Measurements from ENCODE around the gene LRPAP1.

LRPAP1 gene

GRCh38 chr4:3483471-3483921 is 48.7 kb downstream of the LRPAP1 start:
- no peak for DNase-seq

GRCh38 chr4:3482707-3483106 is 49.5 kb downstream of the LRPAP1 start:
- DNase-seq: no peak

- no peak for DNase-seq
Observed at GRCh38 chr4:3481783-3482393, 50.3 kb downstream of the LRPAP1 start.

GRCh38 chr4:3481113-3481531 is 51.1 kb downstream of the LRPAP1 start:
- no peak for DNase-seq

GRCh38 chr4:3480528-3481112 is 51.6 kb downstream of the LRPAP1 start:
- peak; percentile 73 to 79 for DNase-seq

- DNase-seq: no peak
Observed at GRCh38 chr4:3479358-3480101, 52.7 kb downstream of the LRPAP1 start.

- no peak for DNase-seq
Observed at GRCh38 chr4:3478446-3479357, 53.5 kb downstream of the LRPAP1 start.

- no peak for DNase-seq
Observed at GRCh38 chr4:3477750-3478430, 54.3 kb downstream of the LRPAP1 start.

- DNase-seq: no peak
Observed at GRCh38 chr4:3476936-3477749, 55.1 kb downstream of the LRPAP1 start.

GRCh38 chr4:3476341-3476747 is 55.9 kb downstream of the LRPAP1 start:
- DNase-seq: no peak

- no peak for DNase-seq
Observed at GRCh38 chr4:3475713-3476260, 56.4 kb downstream of the LRPAP1 start.

GRCh38 chr4:3475041-3475712 is 57.0 kb downstream of the LRPAP1 start:
- DNase-seq: no peak

- no peak for DNase-seq
Observed at GRCh38 chr4:3473996-3474765, 58.0 kb downstream of the LRPAP1 start.

- no peak for DNase-seq
Observed at GRCh38 chr4:3473181-3473950, 58.9 kb downstream of the LRPAP1 start.

- no peak for DNase-seq
Observed at GRCh38 chr4:3472411-3473141, 59.6 kb downstream of the LRPAP1 start.

GRCh38 chr4:3471886-3472285 is 60.3 kb downstream of the LRPAP1 start:
- no peak for DNase-seq

GRCh38 chr4:3471098-3471760 is 61.0 kb downstream of the LRPAP1 start:
- DNase-seq: no peak

All from Kasumi-1 (cell line).